HG02943 (cell line): ENCODE results near the gene DAB1.

Source experiments
- ATAC-seq: cut with Tn5 transposase; IDR thresholded peaks from one replicate; pipeline ENCODE4 v1.9.1; 2021; ENCODE audit warnings: mild to moderate bottlenecking, low read depth, moderate library complexity; ENCODE audit not compliant: unreplicated experiment

Gene DAB1

GRCh38 chr1:57282411-57282810 lies 141.4 kb downstream of the DAB1 start:
- no peak for ATAC-seq

GRCh38 chr1:57281324-57281723 lies 142.5 kb downstream of the DAB1 start:
- no peak for ATAC-seq

- ATAC-seq, result no peak
Observed at GRCh38 chr1:57279909-57280666, 143.8 kb downstream of the DAB1 start.

- ATAC-seq, result no peak
Observed at GRCh38 chr1:57278558-57278957, 145.3 kb downstream of the DAB1 start.

- no peak for ATAC-seq
Observed at GRCh38 chr1:57277681-57278080, 146.2 kb downstream of the DAB1 start.

- ATAC-seq, result no peak
Observed at GRCh38 chr1:57276918-57277317, 146.9 kb downstream of the DAB1 start.

GRCh38 chr1:57272601-57273000 lies 151.3 kb downstream of the DAB1 start:
- no peak for ATAC-seq

GRCh38 chr1:57272150-57272549 lies 151.7 kb downstream of the DAB1 start:
- no peak for ATAC-seq

GRCh38 chr1:57270927-57271698 lies 152.7 kb downstream of the DAB1 start:
- ATAC-seq, result no peak

- ATAC-seq, result no peak
Observed at GRCh38 chr1:57269630-57270225, 154.1 kb downstream of the DAB1 start.

- ATAC-seq, result no peak
Observed at GRCh38 chr1:57265104-57265503, 158.8 kb downstream of the DAB1 start.

GRCh38 chr1:57262472-57262871 lies 161.4 kb downstream of the DAB1 start:
- ATAC-seq, result no peak

GRCh38 chr1:57258557-57259325 lies 165.1 kb downstream of the DAB1 start:
- no peak for ATAC-seq

GRCh38 chr1:57255945-57256344 lies 167.9 kb downstream of the DAB1 start:
- ATAC-seq, result no peak

- ATAC-seq, result no peak
Observed at GRCh38 chr1:57254022-57254421, 169.8 kb downstream of the DAB1 start.

- ATAC-seq, result no peak
Observed at GRCh38 chr1:57252597-57253294, 171.1 kb downstream of the DAB1 start.

- no peak for ATAC-seq
Observed at GRCh38 chr1:57250021-57250420, 173.8 kb downstream of the DAB1 start.

GRCh38 chr1:57249511-57249910 lies 174.3 kb downstream of the DAB1 start:
- ATAC-seq, result no peak

- no peak for ATAC-seq
Observed at GRCh38 chr1:57248830-57249229, 175.0 kb downstream of the DAB1 start.

GRCh38 chr1:57238233-57238781 lies 185.6 kb downstream of the DAB1 start:
- no peak for ATAC-seq
